OCI-LY3 (cell line): ENCODE data around the gene KDM1B.

ENCODE experiments used
- EZH2phosphoT487 ChIP-seq: fragments of 200-600 bp; shearing (Covaris generic); IDR thresholded peaks from 2 replicates; pipeline ENCODE4 v1.6.1; 2018; ENCODE audit warnings: antibody characterized with exemption, mixed run types, low read depth
- TF ChIP-seq, protein P1 (sequence below): fragments of 200-600, 300-600 bp; sonication (generic); IDR thresholded peaks from 2 replicates; pipeline ENCODE4 v1.5.1; 2014; ENCODE audit warnings: antibody characterized with exemption, low read length, low read depth

DNA sequence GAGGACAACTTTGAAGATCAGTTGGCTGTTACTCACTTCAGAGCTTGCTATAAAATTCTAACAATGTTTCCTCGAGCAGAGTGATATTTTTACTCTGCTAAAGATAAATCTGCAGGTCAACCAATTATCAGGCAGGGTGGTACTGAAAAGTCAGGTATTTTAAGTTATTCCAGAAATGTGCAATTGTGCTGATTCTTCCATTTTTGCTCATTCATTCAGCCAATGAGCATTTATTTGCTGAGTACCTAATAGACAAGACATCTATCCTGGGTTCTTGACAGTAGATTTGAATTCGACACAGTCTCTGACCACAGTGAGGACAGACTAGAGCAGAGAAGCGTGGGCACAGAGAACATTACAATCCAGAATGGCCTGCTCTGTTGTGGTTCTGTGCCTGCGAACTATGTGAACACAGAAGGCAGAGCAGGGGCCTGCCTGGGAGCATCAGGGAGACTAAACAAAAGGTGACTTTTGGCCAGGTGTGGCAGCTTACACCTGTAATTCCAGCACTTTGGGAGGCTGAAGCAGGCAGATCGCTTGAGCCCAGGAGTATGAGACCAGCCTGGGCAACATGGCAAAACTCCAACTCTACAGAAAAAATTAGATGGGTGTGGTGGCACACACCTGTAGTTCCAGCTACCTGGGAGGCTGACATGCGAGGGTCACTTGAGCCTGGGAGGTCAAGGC lies 15.1 kb upstream of the KDM1B start:
- TF ChIP-seq, protein P1, sequence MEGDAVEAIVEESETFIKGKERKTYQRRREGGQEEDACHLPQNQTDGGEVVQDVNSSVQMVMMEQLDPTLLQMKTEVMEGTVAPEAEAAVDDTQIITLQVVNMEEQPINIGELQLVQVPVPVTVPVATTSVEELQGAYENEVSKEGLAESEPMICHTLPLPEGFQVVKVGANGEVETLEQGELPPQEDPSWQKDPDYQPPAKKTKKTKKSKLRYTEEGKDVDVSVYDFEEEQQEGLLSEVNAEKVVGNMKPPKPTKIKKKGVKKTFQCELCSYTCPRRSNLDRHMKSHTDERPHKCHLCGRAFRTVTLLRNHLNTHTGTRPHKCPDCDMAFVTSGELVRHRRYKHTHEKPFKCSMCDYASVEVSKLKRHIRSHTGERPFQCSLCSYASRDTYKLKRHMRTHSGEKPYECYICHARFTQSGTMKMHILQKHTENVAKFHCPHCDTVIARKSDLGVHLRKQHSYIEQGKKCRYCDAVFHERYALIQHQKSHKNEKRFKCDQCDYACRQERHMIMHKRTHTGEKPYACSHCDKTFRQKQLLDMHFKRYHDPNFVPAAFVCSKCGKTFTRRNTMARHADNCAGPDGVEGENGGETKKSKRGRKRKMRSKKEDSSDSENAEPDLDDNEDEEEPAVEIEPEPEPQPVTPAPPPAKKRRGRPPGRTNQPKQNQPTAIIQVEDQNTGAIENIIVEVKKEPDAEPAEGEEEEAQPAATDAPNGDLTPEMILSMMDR: no peak
- TF ChIP-seq EZH2phosphoT487: no peak
